Measurements from ENCODE around the gene MMAB. TPM values are rescaled to one million over a fixed set of nuclear protein-coding genes. Genes with fewer than 3 reads are reported as not detected.

The MMAB gene
- total RNA-seq, 1 experiment from 2014 or later: 34.9 TPM

- Histone ChIP-seq H3K4me1 (ENCODE audit: control insufficient read depth in 1 of 2, insufficient read depth in 2 of 2, low read length in 2 of 2) (no peaks in the 10 kb centered on the region), H3K27ac (ENCODE audit: low read depth, low read length) (no peak overlapping the region), H3K79me2 (ENCODE audit: insufficient read depth, low read length) (no peaks in the 10 kb centered on the region), H2AFZ (ENCODE audit: low read depth, low read length, poor library complexity, severe bottlenecking) (no peak overlapping the region), H3K9me3 (ENCODE audit: control insufficient read depth in 1 of 2, insufficient read depth in 1 of 2, low read depth in 1 of 2, low read length in 2 of 2) (no peaks in the 10 kb centered on the region), H3K4me2 (ENCODE audit: low read length) (no peak overlapping the region), H3K9me2 (ENCODE audit: insufficient read depth) (no peaks in the 10 kb centered on the region), H3K36me3 (ENCODE audit: control insufficient read depth in 1 of 2, insufficient read depth in 2 of 2, low read length in 2 of 2) (no peaks in the 10 kb centered on the region), H3K9ac (ENCODE audit: low read length) (no peak overlapping the region), H3K4me3 (replicated peaks in 1 of 2; ENCODE audit: low read depth in 1 of 2, low read length in 2 of 2) (no peak overlapping the region), H4K20me1 (ENCODE audit: insufficient read depth) (no peaks in the 10 kb centered on the region), H3K27me3 (ENCODE audit: insufficient read depth, low read length) (peaks cover 4% of the 10 kb centered on the region; the same call in 1 of the 2 replicates)
- ChIA-PET CTCF (interaction anchor here (0.8 kb wide), 1 partner anchor 8 kb away, joined by 3 read pairs; no protein-coding TSS in a partner anchor), POLR2A (no interaction called here), RAD21 (ENCODE audit: low non-redundant PET in 1 of 2, low total read pairs in 2 of 2, uncharacterized antibody in 2 of 2, unreplicated experiment in 2 of 2) (no interaction called here)
- TF ChIP-seq ELF1 (IDR thresholded peaks at IDR 0.05; ENCODE audit: borderline replicate concordance, low read depth) (no peak), SP1 (IDR thresholded peaks at IDR 0.05; ENCODE audit: low read depth) (no peak), ATF3 (IDR thresholded peaks at IDR 0.05) (no peak)
- intact Hi-C loops (cut with micrococcal nuclease): no loop called here
- no TSS peak for BruUV-seq (replicated peaks)
- no peak for ATAC-seq
- no peak for DNase-seq (ENCODE audit: low read depth, low spot score)
Observed at GRCh38 chr12:109605599-109606228, 32.4 kb upstream of the MMAB start.

GRCh38 chr12:109605016-109605415 is 31.7 kb upstream of the MMAB start:
- CTCF ChIA-PET: no interaction called here
- intact Hi-C loops (cut with micrococcal nuclease): no loop called here
- no peak overlapping the region for H3K4me2 ChIP-seq (ENCODE audit: low read length)
- no peaks in the 10 kb centered on the region for H3K79me2 ChIP-seq (ENCODE audit: insufficient read depth, low read length)
- H3K4me3 ChIP-seq (replicated peaks in 1 of 2; ENCODE audit: low read depth in 1 of 2, low read length in 2 of 2): no peak overlapping the region
- no peaks in the 10 kb centered on the region for H3K4me1 ChIP-seq (ENCODE audit: control insufficient read depth in 1 of 2, insufficient read depth in 2 of 2, low read length in 2 of 2)
- peaks cover 4% of the 10 kb centered on the region; the same call in 1 of the 2 replicates for H3K27me3 ChIP-seq (ENCODE audit: insufficient read depth, low read length)
- no peak overlapping the region for H3K9ac ChIP-seq (ENCODE audit: low read length)
- RAD21 ChIA-PET (ENCODE audit: low non-redundant PET in 1 of 2, low total read pairs in 2 of 2, uncharacterized antibody in 2 of 2, unreplicated experiment in 2 of 2): no interaction called here
- no peak for ATAC-seq
- BruUV-seq (replicated peaks): no TSS peak
- POLR2A ChIA-PET: no interaction called here
- H4K20me1 ChIP-seq (ENCODE audit: insufficient read depth): no peaks in the 10 kb centered on the region
- DNase-seq (ENCODE audit: low read depth, low spot score): no peak
- H3K27ac ChIP-seq (ENCODE audit: low read depth, low read length): no peak overlapping the region
- H3K9me2 ChIP-seq (ENCODE audit: insufficient read depth): no peaks in the 10 kb centered on the region
- H2AFZ ChIP-seq (ENCODE audit: low read depth, low read length, poor library complexity, severe bottlenecking): no peak overlapping the region
- H3K36me3 ChIP-seq (ENCODE audit: control insufficient read depth in 1 of 2, insufficient read depth in 2 of 2, low read length in 2 of 2): no peaks in the 10 kb centered on the region
- H3K9me3 ChIP-seq (ENCODE audit: control insufficient read depth in 1 of 2, insufficient read depth in 1 of 2, low read depth in 1 of 2, low read length in 2 of 2): no peaks in the 10 kb centered on the region
- TF ChIP-seq CBX3 (IDR thresholded peaks at IDR 0.05; ENCODE audit: low read depth): no peak
- no peak for TF ChIP-seq EGR1 (IDR thresholded peaks at IDR 0.05; ENCODE audit: low read depth)
- TF ChIP-seq SP1 (IDR thresholded peaks at IDR 0.05; ENCODE audit: low read depth): no peak
- TF ChIP-seq EZH2phosphoT487 (IDR thresholded peaks at IDR 0.05; ENCODE audit: borderline replicate concordance): no peak
- TF ChIP-seq POLR2A (IDR thresholded peaks at IDR 0.05; ENCODE audit: borderline replicate concordance, extremely low read depth, insufficient read depth, insufficient read length): no peak
- TF ChIP-seq, protein P1, sequence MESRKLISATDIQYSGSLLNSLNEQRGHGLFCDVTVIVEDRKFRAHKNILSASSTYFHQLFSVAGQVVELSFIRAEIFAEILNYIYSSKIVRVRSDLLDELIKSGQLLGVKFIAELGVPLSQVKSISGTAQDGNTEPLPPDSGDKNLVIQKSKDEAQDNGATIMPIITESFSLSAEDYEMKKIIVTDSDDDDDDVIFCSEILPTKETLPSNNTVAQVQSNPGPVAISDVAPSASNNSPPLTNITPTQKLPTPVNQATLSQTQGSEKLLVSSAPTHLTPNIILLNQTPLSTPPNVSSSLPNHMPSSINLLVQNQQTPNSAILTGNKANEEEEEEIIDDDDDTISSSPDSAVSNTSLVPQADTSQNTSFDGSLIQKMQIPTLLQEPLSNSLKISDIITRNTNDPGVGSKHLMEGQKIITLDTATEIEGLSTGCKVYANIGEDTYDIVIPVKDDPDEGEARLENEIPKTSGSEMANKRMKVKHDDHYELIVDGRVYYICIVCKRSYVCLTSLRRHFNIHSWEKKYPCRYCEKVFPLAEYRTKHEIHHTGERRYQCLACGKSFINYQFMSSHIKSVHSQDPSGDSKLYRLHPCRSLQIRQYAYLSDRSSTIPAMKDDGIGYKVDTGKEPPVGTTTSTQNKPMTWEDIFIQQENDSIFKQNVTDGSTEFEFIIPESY (IDR thresholded peaks at IDR 0.05; ENCODE audit: extremely low read depth, insufficient replicate concordance, low read length): no peak
- no peak for TF ChIP-seq ZNF274 (IDR thresholded peaks at IDR 0.05; ENCODE audit: low read depth, low read length)
- TF ChIP-seq ATF3 (IDR thresholded peaks at IDR 0.05): no peak
- no peak for TF ChIP-seq POLR2AphosphoS5 (IDR thresholded peaks at IDR 0.05; ENCODE audit: low read depth, low read length)
- no peak for TF ChIP-seq CEBPB (IDR thresholded peaks at IDR 0.05; ENCODE audit: low read depth)
- TF ChIP-seq ZFX (IDR thresholded peaks at IDR 0.05): no peak
- no peak for TF ChIP-seq RAD21 (IDR thresholded peaks at IDR 0.05; ENCODE audit: low read depth)
- no peak for TF ChIP-seq FOSL1 (IDR thresholded peaks at IDR 0.05; ENCODE audit: low read depth)
- TF ChIP-seq CTCF (IDR thresholded peaks at IDR 0.05 in 2 of 3, conservative IDR thresholded peaks at IDR 0.05 in 1 of 3; ENCODE audit: borderline replicate concordance in 1 of 3, insufficient read depth in 1 of 3, low read depth in 2 of 3, low read length in 2 of 3): no peak
- no peak for TF ChIP-seq ELF1 (IDR thresholded peaks at IDR 0.05; ENCODE audit: borderline replicate concordance, low read depth)
- TF ChIP-seq EZH2 (IDR thresholded peaks at IDR 0.05): no peak
- TF ChIP-seq TCF7L2 (IDR thresholded peaks at IDR 0.05; ENCODE audit: borderline replicate concordance, extremely low read depth, insufficient read depth, insufficient read length): no peak
